IPS-15b (cell line): ENCODE measurements around the gene TRIM61.
"Not testable (repeated sequence)": the region's sequence is repeated elsewhere in the genome, so short reads cannot be mapped to it uniquely, and the experiment has no call there.

Experiments
- H3K27me3 ChIP-seq: one replicate; pipeline ENCODE4 v1.6.1; 2013; ENCODE audit warnings: low read length; ENCODE audit not compliant: control insufficient read depth, insufficient read depth
- H3K36me3 ChIP-seq: one replicate; pipeline ENCODE4 v1.6.1; 2013; ENCODE audit warnings: low read length; ENCODE audit not compliant: control insufficient read depth, insufficient read depth
- H3K4me1 ChIP-seq: one replicate; pipeline ENCODE4 v1.6.1; 2013; ENCODE audit warnings: mild to moderate bottlenecking, low read length; ENCODE audit not compliant: control insufficient read depth, insufficient read depth
- H3K4me3 ChIP-seq: one replicate; pipeline ENCODE4 v1.5.1; 2013; ENCODE audit warnings: low read depth, low read length
- H3K9ac ChIP-seq: one replicate; pipeline ENCODE4 v1.6.1; 2013; ENCODE audit warnings: low read depth, mild to moderate bottlenecking, low read length
- H3K9me3 ChIP-seq: one replicate; pipeline ENCODE4 v1.6.1; 2013; ENCODE audit warnings: mild to moderate bottlenecking, low read length; ENCODE audit not compliant: control insufficient read depth, insufficient read depth

Gene TRIM61

DNA sequence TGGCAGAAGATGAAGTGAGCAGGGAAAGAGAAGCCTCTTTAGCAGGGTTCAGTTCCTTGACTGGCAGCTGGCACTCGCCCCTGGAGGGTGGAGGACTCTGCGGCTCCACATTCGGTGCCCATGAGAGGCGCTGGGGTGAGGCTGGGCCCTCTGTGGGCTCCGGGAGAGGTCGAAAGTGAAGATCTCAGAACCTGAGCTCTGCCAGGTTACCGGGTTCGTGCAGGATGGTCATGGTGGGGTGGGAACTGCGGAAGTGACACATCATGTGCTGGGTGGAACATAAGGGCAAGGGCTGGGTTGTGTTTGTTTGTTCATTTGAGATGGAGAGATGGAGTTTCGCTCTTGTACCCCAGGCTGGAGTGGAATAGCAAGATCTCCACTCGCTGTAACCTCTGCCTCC lies 44.2 kb downstream of the TRIM61 start:
- Histone ChIP-seq H3K27me3 (no peaks in the 10 kb centered on the region), H3K9me3 (no peaks in the 10 kb centered on the region), H3K4me1 (peaks cover 10% of the 10 kb centered on the region), H3K36me3 (no peaks in the 10 kb centered on the region), H3K4me3 (no peak overlapping the region), H3K9ac (no peak overlapping the region)

DNA sequence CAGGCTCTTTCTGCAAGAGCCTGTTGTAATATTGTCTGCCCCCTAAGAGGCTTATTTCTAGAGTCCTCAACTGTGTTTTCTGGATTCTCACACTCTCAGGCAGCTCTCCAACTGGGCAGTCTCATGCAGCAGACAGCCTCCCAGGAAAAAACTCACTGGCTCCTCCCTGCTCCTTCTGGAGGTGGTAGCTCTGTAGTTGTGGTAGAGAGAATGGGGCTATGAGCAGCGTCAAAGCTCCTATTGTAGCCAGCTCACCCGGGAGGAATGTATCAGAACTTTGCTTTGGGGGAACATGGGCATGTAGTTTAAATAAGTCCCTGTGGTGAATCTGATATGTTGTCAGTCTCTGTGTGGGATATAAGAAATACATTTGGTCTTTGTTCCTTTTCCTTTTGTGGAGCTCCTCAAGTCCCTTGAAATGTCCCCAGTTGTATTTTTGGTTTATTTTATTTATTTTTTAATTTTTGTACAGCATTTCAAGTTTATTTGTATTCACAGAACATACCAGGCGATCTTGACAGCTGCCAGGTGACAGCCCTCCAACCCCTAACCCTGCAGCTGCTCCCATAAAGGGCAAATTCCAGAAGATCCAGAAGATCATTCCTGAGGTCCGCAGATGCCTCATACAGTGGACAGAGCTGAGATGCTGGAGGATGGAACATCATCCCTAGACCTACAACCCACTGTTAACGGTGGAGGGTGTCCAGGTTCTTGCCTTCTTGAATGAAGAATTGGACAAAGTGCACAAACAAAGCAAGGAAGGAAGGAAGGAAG lies 45.7 kb downstream of the TRIM61 start:
- H3K36me3 ChIP-seq, result no peaks in the 10 kb centered on the region
- no peak overlapping the region for H3K4me3 ChIP-seq
- H3K9ac ChIP-seq, result no peak overlapping the region
- H3K9me3 ChIP-seq, result no peaks in the 10 kb centered on the region
- H3K4me1 ChIP-seq, result peaks cover 3% of the 10 kb centered on the region
- no peaks in the 10 kb centered on the region for H3K27me3 ChIP-seq

DNA sequence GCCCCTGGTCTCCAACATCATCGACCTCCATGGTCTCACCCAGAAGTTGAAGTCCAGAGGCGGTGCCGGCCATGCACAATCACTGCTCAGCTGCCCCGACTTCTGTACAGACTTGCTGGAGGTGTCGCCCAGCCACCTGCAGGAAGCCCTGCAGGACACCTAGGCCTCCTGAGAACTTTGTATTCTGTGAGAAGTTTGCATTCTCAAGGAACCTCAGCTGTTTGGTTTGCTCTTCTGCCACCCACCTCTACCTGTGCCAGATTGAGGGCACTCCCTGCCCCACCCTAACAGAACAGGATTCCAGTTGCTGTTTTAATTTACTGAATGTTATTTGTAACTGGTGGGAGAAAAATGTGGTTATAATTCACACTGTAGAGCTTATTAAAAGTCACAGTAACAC lies 46.8 kb downstream of the TRIM61 start:
- H3K4me3 ChIP-seq, result no peak overlapping the region
- H3K9ac ChIP-seq, result no peak overlapping the region
- no peaks in the 10 kb centered on the region for H3K36me3 ChIP-seq
- H3K9me3 ChIP-seq, result no peaks in the 10 kb centered on the region
- H3K27me3 ChIP-seq, result no peaks in the 10 kb centered on the region
- no peaks in the 10 kb centered on the region for H3K4me1 ChIP-seq

DNA sequence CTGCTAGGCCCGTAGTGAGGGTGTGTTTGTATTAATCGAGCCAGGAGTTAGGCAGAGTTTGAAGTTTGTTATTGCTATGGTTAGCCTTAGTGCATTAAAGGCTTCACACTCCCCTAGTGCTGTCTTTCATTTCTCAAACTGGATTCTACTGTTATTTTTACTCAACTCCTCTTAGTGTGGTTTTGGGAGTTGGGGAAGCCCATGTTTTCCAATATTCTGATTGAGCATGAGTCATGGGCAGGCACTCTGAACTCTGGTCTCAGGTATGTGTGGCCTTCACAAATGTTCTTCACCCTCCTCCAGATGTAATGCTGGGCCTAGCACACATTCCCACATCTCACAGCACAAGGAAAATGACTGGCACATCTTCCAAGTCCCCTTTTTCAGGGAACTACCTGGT lies 50.4 kb downstream of the TRIM61 start:
- H3K9ac ChIP-seq, H3K4me3 ChIP-seq, H3K27me3 ChIP-seq, H3K4me1 ChIP-seq, H3K9me3 ChIP-seq, H3K36me3 ChIP-seq: not testable (repeated sequence)

DNA sequence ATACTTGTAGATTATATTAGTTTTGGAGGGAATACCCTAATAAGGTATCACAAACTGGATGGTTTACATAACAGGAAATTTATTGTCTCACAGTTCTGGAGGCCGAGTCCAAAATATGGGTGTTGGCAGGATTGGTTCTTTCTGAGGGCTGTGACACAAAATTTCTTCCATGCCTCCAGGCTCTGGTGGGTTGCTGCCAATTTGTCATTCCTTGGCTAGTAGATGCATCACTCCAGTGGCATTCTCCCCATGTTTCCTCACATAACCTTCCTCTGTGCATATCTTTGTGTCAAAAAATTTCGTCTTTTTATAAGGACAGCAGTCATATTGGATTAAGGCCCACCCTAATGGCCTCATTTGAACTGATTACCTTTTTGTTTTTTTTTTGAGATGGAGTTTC lies 51.2 kb downstream of the TRIM61 start:
- no peak overlapping the region for H3K9ac ChIP-seq
- no peak overlapping the region for H3K4me3 ChIP-seq
- H3K36me3 ChIP-seq, result no peaks in the 10 kb centered on the region
- no peaks in the 10 kb centered on the region for H3K9me3 ChIP-seq
- H3K27me3 ChIP-seq, result no peaks in the 10 kb centered on the region
- no peaks in the 10 kb centered on the region for H3K4me1 ChIP-seq

DNA sequence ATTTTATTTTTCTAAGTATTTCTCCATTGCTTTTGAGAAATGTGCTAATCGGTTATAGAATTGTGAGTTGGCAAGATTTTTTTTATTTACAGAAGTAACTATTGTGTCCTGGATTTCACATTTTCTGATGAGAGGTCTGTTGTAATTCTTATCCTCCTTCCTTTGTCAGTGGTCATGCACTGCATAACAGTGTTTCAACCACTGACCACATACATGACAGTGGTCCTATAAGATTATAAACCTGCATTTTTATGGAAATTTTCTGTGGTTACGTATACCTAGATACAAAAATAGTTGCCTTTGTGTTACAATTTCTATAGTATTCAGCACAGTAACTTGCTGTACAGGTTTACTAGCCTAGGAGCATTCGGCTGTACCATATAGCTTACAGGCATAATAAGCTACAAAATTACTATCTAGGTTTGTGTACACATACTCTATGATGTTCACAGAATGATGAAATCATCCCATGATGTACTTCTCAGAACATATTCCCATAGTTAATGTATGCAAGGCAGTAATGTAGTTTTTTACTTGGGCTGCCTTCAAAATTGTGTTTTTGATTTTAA lies 52.7 kb downstream of the TRIM61 start:
- Histone ChIP-seq H3K36me3 (no peaks in the 10 kb centered on the region), H3K9ac (no peak overlapping the region), H3K4me1 (no peaks in the 10 kb centered on the region), H3K9me3 (no peaks in the 10 kb centered on the region), H3K4me3 (no peak overlapping the region), H3K27me3 (no peaks in the 10 kb centered on the region)

DNA sequence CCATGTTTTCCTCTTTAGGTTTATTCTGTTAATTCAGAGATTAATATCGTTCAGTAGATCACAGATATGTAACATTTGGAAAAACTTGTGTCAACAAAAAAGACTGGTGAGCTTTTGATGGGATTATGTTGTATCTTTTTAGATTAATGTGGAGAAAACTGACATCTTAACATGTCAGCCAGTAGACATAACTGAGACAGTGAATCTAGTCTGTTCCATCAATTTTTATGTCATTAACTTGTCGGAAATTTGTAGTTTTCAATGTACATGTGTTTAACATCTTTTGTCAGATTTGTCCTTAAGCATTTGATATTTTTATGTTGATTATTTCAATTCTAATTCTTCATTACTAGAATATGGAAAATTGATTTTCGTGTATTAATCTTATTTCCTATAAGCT lies 58.5 kb downstream of the TRIM61 start:
- H3K9me3 ChIP-seq, result no peaks in the 10 kb centered on the region
- H3K9ac ChIP-seq, result no peak overlapping the region
- H3K4me3 ChIP-seq, result no peak overlapping the region
- no peaks in the 10 kb centered on the region for H3K36me3 ChIP-seq
- no peaks in the 10 kb centered on the region for H3K4me1 ChIP-seq
- H3K27me3 ChIP-seq, result no peaks in the 10 kb centered on the region
